ENCODE measurements around the gene SLC7A7. TPM values are rescaled to one million over a fixed set of nuclear protein-coding genes. Genes with fewer than 3 reads are reported as not detected.

SLC7A7 gene
- total RNA-seq, 2 experiments from 2014 or later: 0.40 to 1.1 TPM

DNA sequence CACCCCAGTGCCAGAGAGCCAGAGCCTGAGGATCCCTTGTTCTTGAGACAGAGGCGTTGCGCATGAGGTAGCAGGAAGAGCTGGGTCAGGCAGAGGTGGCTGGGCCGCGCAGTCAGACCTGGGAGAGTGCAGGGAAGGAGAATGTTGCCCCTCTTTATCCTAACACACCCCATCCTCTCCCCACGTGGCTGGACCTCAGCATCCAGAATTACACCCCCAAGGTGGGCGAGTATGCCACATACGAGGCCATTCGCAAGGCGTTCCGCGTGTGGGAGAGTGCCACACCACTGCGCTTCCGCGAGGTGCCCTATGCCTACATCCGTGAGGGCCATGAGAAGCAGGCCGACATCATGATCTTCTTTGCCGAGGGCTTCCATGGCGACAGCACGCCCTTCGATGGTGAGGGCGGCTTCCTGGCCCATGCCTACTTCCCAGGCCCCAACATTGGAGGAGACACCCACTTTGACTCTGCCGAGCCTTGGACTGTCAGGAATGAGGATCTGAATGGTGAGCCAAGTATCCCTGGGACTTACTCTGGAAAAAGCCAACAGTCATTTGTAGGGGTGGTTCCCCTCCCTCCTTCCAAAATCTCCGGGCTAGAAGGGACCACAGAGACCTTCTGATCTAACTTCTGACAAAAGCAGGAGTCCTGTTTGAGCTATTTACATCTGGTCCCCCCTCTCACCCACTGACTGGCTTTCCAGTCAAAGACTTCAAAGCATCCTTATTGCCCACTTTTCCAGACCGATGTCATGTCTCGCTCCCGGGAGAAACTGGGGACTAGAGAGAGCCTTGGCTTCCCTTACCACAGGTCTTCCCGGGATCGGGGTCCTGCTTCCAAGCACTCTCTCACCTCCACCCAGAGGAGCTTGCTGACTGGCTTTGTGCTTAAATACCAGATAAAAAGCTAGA lies 27.2 kb upstream of the SLC7A7 start:
- Mint-ChIP-seq H3K36me3 (ENCODE audit: low read depth) (no peaks in the 10 kb centered on the region), H3K27me3 (ENCODE audit: low read depth) (peaks cover 6% of the 10 kb centered on the region), H3K4me1 (ENCODE audit: low read depth) (peaks cover 6% of the 10 kb centered on the region), H3K27ac (no peak overlapping the region), H3K4me3 (no peak overlapping the region), H3K9me3 (no peaks in the 10 kb centered on the region)
- DNase-seq: no peak
- CTCF ChIA-PET: interaction anchor here (2.8 kb wide), 1 partner anchor 11 kb away, joined by 20 read pairs; no protein-coding TSS in a partner anchor
- intact Hi-C loops (cut with micrococcal nuclease): no loop called here

DNA sequence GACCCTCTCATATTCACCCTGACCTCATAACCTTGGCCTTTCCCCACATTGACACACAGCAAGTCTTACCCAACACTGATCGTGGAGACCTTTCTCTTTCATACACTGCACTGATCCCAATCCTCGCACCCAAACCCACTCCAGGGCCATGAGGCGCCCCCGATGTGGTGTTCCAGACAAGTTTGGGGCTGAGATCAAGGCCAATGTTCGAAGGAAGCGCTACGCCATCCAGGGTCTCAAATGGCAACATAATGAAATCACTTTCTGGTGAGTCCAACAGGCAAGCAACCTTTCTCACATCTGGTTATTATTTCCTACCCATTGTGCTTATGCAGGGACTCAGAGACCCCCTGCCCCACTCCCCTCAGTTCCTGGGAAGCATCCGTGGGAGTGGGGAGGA lies 26.5 kb upstream of the SLC7A7 start:
- H3K4me3 Mint-ChIP-seq: no peak overlapping the region
- H3K4me1 Mint-ChIP-seq (ENCODE audit: low read depth): peaks cover 10% of the 10 kb centered on the region
- CTCF ChIA-PET: interaction anchor here (10.5 kb wide), 1 partner anchor 9 kb away, joined by 105 read pairs; no protein-coding TSS in a partner anchor
- intact Hi-C loops (cut with micrococcal nuclease): no loop called here
- no peak for DNase-seq
- peaks cover 2% of the 10 kb centered on the region for H3K36me3 Mint-ChIP-seq (ENCODE audit: low read depth)
- no peak overlapping the region for H3K27ac Mint-ChIP-seq
- H3K27me3 Mint-ChIP-seq (ENCODE audit: low read depth): peaks cover 8% of the 10 kb centered on the region
- H3K9me3 Mint-ChIP-seq: no peaks in the 10 kb centered on the region

DNA sequence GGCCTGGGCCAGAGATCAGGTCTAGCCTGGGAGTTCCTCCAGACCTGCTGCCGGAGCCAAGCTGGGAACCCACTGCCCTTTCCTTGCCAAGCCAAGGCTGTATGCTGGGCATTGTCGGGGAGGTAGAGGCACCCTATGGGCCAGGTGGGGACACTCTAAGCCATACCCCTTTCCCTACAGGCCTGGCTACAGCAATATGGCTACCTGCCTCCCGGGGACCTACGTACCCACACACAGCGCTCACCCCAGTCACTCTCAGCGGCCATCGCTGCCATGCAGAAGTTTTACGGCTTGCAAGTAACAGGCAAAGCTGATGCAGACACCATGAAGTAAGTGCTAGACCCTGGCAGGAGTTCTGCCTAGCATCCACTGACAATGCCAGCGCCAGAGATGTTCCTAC lies 26.1 kb upstream of the SLC7A7 start:
- no peak for DNase-seq
- Mint-ChIP-seq H3K9me3 (no peaks in the 10 kb centered on the region), H3K27ac (no peak overlapping the region), H3K4me1 (ENCODE audit: low read depth) (peaks cover 13% of the 10 kb centered on the region), H3K36me3 (ENCODE audit: low read depth) (peaks cover 3% of the 10 kb centered on the region), H3K27me3 (ENCODE audit: low read depth) (peaks cover 8% of the 10 kb centered on the region), H3K4me3 (no peak overlapping the region)
- CTCF ChIA-PET: interaction anchor here (1.2 to 10.5 kb wide), 2 partner anchors 10 to 17 kb away, joined by 3 to 105 read pairs; no protein-coding TSS in a partner anchor
- intact Hi-C loops (cut with micrococcal nuclease): no loop called here

DNA sequence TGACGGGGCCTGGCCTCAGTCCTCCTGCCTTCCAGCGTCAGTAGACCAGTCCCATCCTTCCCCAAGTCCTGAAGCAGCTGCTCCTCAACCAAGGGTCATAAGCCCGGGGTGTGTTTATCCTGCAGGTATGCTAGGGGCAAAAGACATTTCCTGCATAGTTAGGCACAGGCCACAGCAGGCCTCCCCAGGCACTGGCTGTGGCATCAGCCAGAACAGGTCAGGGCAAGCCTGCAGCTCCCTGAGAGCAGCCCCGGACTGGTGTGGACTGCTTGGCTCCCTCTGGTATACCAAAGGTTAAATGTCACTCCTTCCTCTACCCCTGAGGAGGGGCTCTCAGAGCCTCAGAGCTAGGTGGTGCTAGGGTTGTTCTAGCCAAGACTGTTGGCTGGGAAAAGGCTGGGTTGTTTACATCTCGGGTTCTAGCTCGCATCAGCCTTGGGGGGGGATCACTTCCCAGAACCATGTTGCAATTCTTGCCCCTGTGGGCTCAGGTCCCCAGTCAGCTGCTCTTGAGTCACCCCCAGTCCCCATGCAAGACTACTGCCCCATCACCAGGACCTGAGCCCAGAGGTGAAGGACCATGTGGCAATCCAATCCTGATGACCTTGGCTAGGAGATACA lies 24.0 kb upstream of the SLC7A7 start:
- CTCF ChIA-PET: interaction anchor here (0.6 to 10.5 kb wide), 4 partner anchors 12 to 269 kb away, joined by 3 to 105 read pairs (median 15); no protein-coding TSS in a partner anchor
- no peak for DNase-seq
- no peaks in the 10 kb centered on the region for H3K9me3 Mint-ChIP-seq
- H3K27me3 Mint-ChIP-seq (ENCODE audit: low read depth): peaks cover 4% of the 10 kb centered on the region
- H3K4me1 Mint-ChIP-seq (ENCODE audit: low read depth): peaks cover 14% of the 10 kb centered on the region
- no peak overlapping the region for H3K4me3 Mint-ChIP-seq
- intact Hi-C loops (cut with micrococcal nuclease): no loop called here
- peaks cover 11% of the 10 kb centered on the region for H3K36me3 Mint-ChIP-seq (ENCODE audit: low read depth)
- no peak overlapping the region for H3K27ac Mint-ChIP-seq

DNA sequence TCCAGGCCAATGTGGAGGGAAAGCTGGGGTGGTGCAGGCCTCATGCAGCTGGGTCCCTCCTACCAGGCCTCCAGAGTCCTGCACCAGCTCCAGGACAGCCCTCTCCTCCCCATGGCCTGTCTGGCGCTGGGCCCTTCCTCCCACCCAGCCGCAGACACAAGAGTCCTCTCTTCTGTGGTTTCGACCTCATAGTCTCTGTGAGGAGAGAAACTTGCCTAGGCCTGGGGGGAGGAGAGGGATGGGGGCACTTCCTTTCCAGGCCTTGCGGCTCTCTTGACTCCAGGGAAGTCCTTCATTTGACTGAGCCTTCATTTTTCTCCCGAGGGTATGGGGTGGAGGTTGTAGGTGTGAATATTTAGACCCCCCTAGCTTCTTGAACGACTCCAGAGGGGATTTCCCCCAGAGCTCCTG lies 23.4 kb upstream of the SLC7A7 start:
- no peak for DNase-seq
- Mint-ChIP-seq H3K27ac (no peak overlapping the region), H3K27me3 (ENCODE audit: low read depth) (peaks cover 4% of the 10 kb centered on the region), H3K36me3 (ENCODE audit: low read depth) (peaks cover 11% of the 10 kb centered on the region), H3K4me3 (no peak overlapping the region), H3K9me3 (no peaks in the 10 kb centered on the region), H3K4me1 (ENCODE audit: low read depth) (peaks cover 14% of the 10 kb centered on the region)
- intact Hi-C loops (cut with micrococcal nuclease): no loop called here
- CTCF ChIA-PET: interaction anchor here (0.6 to 10.5 kb wide), 3 partner anchors 13 to 21 kb away, joined by 3 to 105 read pairs (median 27); no protein-coding TSS in a partner anchor

DNA sequence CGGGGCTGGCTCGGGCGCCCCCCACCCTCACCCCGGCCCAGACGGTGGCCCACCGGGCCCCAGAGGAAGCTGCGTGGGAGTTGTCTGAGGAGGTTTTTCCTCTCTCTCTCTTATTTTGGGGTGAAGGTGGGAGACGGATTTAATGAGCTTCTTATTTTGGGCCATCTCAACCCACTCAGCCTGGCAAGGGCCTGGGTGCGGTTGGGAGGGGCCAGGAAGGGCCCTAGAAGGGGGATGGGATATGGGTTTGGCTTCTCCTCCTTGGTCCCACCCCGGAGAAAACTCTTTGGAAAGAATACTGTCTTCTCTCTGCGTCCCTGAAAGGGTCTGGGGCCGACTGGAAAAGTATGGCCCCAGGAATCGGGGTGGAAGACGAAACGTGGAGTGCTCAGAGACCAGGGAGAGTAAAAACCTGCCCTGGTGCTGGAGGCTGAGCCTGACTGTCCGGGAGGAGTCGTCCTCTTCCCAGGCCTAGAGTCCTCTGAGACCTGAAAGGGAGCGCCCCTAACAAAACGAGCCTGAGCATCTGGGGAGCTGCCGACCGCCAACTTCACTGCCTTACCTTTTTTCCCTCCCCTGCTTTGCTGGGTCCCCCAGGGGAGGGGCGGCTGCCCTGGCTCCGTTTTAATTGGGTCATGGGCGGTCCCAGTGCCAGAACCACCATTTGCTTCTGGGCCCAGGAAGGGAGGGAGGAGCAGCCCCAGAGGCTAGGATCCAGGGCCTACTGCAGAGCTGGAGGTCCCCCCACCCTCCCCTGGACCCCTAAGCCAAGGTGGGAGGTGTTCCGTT lies 22.7 kb upstream of the SLC7A7 start:
- intact Hi-C loops (cut with micrococcal nuclease): no loop called here
- peaks cover 4% of the 10 kb centered on the region for H3K27me3 Mint-ChIP-seq (ENCODE audit: low read depth)
- H3K4me3 Mint-ChIP-seq: no peak overlapping the region
- no peak overlapping the region for H3K27ac Mint-ChIP-seq
- DNase-seq: no peak
- H3K9me3 Mint-ChIP-seq: no peaks in the 10 kb centered on the region
- H3K36me3 Mint-ChIP-seq (ENCODE audit: low read depth): peaks cover 15% of the 10 kb centered on the region
- H3K4me1 Mint-ChIP-seq (ENCODE audit: low read depth): peaks cover 14% of the 10 kb centered on the region
- CTCF ChIA-PET: interaction anchor here (0.6 to 10.5 kb wide), 5 partner anchors 13 to 715 kb away, joined by 3 to 105 read pairs (median 5); no protein-coding TSS in a partner anchor

DNA sequence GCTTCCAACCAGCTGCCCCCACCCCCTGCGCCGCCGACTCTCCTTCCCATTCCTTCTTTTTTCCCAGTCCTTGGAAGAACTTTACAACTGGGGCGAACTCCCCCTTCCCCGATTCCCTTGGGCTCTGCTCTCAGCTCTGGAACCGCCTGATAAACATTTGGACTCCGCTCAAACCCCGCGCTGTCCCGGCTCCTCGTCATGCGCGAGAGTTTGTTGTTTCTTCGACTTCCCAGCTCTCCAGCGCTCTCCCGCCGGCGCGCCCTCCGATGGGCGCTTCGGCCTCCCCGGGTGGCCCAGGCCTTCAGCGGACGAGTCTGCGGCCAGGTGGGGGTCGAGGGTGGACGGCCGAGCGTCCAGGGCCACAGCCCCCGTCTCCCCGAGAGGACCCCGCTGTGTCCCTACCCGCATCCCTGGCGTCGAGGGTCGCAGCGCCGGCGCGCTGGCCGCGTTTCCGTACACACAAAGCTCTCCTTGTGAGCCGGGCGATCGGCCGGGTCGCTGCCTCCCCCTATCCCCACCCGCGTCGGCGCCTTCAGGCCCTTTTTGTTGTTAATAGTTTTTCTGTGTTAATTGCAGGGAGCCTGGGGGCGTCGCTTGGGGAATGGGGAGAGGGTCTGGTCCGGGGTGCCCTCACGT lies 22.0 kb upstream of the SLC7A7 start:
- no peaks in the 10 kb centered on the region for H3K9me3 Mint-ChIP-seq
- H3K27me3 Mint-ChIP-seq (ENCODE audit: low read depth): peaks cover 4% of the 10 kb centered on the region
- CTCF ChIA-PET: interaction anchor here (0.6 to 10.5 kb wide), 5 partner anchors 14 to 714 kb away, joined by 3 to 105 read pairs (median 5); no protein-coding TSS in a partner anchor
- intact Hi-C loops (cut with micrococcal nuclease): no loop called here
- no peak overlapping the region for H3K27ac Mint-ChIP-seq
- peak overlapping the region; percentile 78 for H3K4me3 Mint-ChIP-seq
- H3K36me3 Mint-ChIP-seq (ENCODE audit: low read depth): peaks cover 15% of the 10 kb centered on the region
- peaks cover 14% of the 10 kb centered on the region for H3K4me1 Mint-ChIP-seq (ENCODE audit: low read depth)
- DNase-seq: peak; percentile 53

DNA sequence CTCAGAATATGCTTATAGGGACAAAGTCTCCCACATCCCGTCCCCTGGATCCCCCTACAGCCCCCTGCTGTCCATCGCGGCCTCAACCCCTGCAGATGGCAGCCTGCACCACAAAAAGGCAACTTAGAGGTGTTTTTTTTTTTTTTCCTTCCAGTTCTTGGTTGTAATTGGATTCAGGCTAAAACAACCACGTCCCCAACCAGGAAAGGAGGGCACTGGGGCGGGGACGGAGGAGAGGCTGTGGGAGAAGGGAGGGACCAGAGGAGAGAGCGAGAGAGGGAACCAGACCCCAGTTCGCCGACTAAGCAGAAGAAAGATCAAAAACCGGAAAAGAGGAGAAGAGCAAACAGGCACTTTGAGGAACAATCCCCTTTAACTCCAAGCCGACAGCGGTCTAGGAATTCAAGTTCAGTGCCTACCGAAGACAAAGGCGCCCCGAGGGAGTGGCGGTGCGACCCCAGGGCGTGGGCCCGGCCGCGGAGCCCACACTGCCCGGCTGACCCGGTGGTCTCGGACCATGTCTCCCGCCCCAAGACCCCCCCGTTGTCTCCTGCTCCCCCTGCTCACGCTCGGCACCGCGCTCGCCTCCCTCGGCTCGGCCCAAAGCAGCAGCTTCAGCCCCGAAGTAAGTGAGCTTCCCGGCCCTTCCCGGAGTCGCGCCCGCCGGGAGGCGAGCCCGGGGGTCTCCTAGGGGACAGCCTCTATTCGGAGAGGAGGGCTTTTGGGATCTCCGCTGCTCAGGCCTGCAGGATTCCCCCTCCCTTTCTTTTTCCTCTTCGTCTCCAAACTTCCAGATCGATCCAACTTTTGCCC lies 21.3 kb upstream of the SLC7A7 start, which contains the start of gene MMP14:
Gene MMP14 (plus strand): TSS at position 285 of the 813 bp plus-strand sequence. CDS start 233 bp downstream, at position 518.
- Mint-ChIP-seq H3K4me3 (peak within 1 kb of the TSS; percentile 78), H3K27ac (no peak within 1 kb of the TSS), H3K36me3 (ENCODE audit: low read depth) (peaks cover 18% of the 10 kb centered on the region)

DNA sequence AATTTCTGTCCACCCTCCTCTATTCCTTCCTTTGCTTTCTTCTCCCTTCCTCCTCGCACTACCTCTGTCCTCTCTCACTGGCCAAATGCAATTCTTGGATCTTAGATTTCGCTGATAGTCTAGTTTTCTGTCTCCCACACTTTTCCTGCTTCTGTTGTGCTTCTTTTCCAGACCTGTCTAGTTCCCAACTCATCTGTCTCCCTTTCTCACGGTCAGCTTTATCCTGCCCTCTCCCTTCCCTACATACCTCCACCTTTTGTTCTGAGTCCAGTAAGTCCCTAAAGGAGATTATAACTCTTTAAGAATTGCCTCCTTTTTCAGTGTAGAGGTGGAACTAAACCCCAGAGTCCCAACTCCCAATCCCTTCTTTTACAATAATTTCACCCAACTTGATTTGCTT lies 20.3 kb upstream of the SLC7A7 start:
- Mint-ChIP-seq H3K36me3 (ENCODE audit: low read depth) (peaks cover 22% of the 10 kb centered on the region), H3K9me3 (no peaks in the 10 kb centered on the region), H3K27ac (no peak overlapping the region), H3K4me1 (ENCODE audit: low read depth) (peaks cover 28% of the 10 kb centered on the region), H3K27me3 (ENCODE audit: low read depth) (peaks cover 4% of the 10 kb centered on the region), H3K4me3 (no peak overlapping the region)
- CTCF ChIA-PET: interaction anchor here (1.1 to 10.5 kb wide), 5 partner anchors 13 to 279 kb away, joined by 3 to 105 read pairs (median 3); no protein-coding TSS in a partner anchor
- DNase-seq: no peak
- intact Hi-C loops (cut with micrococcal nuclease): no loop called here

More for the DNA sequence above, 21.3 kb upstream of the SLC7A7 start, which contains the start of gene MMP14:
- intact Hi-C loops (cut with micrococcal nuclease): no loop called here
- DNase-seq: no peak
- Mint-ChIP-seq H3K4me1 (ENCODE audit: low read depth) (peaks cover 19% of the 10 kb centered on the region), H3K27me3 (ENCODE audit: low read depth) (peaks cover 4% of the 10 kb centered on the region), H3K9me3 (no peaks in the 10 kb centered on the region)
- CTCF ChIA-PET: interaction anchor here (1.3 to 10.5 kb wide), 3 partner anchors 13 to 37 kb away, joined by 5 to 105 read pairs (median 27); no protein-coding TSS in a partner anchor

DNA sequence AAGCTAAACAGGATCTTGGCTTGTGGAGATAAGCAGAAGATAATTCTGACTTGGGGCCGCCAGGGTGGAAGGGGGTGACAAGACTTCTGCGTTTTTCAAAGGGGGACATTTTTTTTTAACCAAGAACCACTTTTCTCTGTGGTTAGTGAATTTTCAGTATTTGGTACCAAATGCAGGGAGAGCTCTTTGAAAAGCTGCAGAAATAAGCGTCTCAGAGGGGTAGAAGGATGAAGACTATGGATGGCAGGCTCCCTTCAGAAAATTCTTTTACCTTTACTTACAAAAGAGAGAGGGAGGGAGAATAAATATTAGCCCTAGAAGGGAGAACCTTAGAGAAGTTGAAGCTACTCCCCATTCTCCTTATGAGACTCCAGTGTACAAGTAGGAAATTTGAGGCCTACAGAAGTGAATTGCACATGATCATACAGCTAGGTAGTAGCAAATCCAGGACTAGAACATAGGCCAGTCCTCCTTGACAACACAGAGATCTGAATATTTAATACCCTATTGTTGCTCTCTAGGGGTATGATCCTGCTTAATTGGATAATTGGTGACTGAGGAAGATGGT lies 15.3 kb upstream of the SLC7A7 start:
- CTCF ChIA-PET: interaction anchor here (0.7 to 2.7 kb wide), 12 partner anchors 7 to 918 kb away, joined by 3 to 16 read pairs (median 5); partner anchors contain the start of genes ABHD4 and RBM23
- peak overlapping the region; percentile 97 for H3K27ac Mint-ChIP-seq
- intact Hi-C loops (cut with micrococcal nuclease): no loop called here
- no peak for DNase-seq
- no peaks in the 10 kb centered on the region for H3K9me3 Mint-ChIP-seq
- H3K4me3 Mint-ChIP-seq: peak overlapping the region; percentile 94
- H3K36me3 Mint-ChIP-seq (ENCODE audit: low read depth): peaks cover 17% of the 10 kb centered on the region
- peaks cover 31% of the 10 kb centered on the region for H3K4me1 Mint-ChIP-seq (ENCODE audit: low read depth)
- no peaks in the 10 kb centered on the region for H3K27me3 Mint-ChIP-seq (ENCODE audit: low read depth)
